UCSD-AML1 (cell line): ENCODE measurements around the gene ENTREP3.
"Not testable (repeated sequence)": the region's sequence is repeated elsewhere in the genome, so short reads cannot be mapped to it uniquely, and the experiment has no call there.

Source experiments
- DNase-seq: peaks from one replicate; lab custom pipeline; 2025; ENCODE audit not compliant: unreplicated experiment; lab: John Stamatoyannopoulos, UW

The ENTREP3 gene

DNA sequence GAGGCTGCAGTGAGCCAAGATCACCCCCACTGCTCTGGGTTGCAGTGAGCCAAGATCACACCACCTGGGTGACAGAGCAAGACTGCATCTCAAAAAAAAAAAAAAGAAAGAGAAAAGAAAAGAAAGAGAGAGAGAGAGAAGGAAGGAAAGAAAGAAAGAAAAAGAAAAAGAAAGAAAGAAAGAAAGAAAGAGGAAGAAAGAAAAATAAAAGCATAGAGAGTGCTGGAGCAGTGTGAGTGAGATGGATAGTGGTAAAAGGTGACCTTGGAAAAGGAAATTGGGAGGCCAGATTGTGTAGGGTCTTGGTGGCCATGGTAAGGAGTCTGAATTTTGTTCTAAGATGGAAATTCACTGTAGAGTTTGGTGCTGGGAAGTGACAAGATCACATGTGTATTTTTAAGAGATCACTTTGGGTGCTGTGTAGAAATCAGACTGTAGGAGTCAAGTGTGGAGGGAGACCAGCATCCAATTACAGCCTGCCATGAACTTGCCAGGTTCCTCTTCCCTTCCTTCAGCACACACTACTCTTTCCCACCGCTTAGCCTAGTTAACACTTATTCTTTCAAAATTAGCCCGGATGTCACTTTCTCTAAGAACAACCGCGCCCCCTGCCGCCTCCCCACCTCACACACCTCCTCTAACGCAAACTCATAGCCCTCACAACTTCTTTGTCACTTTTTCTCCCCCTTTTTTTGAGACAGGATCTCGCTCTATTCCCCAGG lies 28.9 kb downstream of the ENTREP3 start:
- peak; percentile 84 for DNase-seq

DNA sequence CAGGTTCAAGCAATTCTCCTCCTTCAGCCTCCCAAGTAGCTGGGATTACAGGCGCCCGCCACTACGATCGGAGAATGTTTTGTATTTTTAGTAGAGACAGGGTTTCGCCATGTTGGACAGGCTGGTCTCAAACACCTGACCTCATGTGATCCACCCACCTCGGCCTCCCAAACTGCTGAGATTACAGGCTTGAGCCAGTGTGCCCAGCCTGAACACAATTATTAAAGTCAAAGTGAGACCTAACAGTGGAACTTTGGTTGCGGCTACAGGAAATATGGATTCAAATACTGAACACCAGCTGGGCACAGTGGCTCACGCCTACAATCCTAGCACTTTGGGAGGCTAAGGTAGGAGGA lies 29.9 kb downstream of the ENTREP3 start:
- DNase-seq, result not testable (repeated sequence)

DNA sequence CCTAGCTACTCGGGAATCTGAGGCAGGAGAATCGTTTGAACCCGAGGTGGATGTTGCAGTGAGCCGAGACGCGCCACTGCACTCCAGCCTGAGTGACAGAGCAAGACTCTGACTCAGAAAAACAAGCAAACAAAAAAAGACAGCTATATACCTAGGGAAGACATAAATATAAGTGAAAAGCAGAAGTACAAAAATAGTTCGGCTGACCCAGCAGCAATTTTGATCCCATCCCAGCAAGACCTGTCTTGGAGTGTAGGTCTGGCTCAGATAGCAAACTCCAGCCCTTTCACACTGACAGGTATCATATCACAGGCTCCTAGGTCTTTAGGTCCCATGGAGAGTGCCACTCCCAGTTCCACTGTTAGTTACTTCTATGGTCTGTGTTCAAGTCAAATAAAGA lies 32.2 kb downstream of the ENTREP3 start:
- no peak for DNase-seq

DNA sequence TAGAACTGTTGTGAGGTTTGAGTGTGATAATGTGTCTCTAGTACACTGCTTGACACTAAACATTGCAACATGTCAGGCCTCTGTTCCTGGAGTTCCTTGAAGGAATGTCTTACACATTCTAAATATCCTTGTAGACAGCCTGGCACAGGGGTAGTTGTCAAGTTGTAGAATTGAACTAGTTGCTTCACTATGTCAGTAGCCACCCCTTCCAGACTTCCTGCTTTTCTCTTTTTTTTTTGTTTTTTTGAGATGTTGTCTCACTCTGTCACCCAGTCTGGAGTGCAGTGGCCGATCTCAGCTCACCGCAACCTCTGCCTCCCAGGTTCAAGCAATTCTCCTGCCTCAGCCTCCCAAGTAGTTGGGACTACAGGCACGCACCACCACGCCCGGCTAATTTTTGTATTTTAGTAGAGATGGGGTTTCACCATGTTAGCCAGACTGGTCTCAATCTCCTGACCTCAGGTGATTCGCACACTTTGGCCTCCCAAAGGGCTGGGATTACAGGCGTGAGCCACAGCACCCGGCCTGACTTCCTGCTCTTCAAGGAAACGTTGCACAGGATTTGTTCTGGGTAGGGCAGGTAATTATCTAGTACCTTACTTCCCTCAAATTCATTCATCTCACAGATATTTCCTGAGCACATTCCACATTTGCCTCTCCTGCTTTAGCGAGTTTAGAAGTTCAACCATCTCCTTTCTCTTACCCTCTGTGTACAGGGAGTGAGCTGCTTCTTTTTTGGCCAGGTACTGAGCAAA lies 34.9 kb downstream of the ENTREP3 start:
- DNase-seq, result not testable (repeated sequence)

DNA sequence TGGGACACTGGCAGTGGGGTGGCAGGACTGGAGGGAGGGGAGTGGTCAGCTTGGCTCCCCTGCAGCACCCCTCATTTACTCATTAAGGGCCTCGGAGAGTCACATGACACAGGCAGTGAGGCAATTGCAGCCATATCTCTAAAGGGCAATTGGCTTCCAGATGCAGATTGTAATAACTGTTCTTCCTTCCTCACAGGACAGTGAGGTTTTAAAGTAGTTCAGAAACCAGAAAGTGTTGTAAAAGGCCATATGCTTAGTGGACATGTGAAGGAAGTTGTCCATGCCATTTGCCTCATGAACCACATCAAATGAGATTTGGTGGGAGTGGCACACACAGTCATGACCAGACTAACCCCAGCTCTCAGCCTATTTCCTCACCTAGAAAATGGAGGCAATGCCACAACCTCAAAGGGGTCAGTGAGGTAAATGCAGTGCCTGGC lies 35.7 kb downstream of the ENTREP3 start:
- peak; percentile 30 for DNase-seq

DNA sequence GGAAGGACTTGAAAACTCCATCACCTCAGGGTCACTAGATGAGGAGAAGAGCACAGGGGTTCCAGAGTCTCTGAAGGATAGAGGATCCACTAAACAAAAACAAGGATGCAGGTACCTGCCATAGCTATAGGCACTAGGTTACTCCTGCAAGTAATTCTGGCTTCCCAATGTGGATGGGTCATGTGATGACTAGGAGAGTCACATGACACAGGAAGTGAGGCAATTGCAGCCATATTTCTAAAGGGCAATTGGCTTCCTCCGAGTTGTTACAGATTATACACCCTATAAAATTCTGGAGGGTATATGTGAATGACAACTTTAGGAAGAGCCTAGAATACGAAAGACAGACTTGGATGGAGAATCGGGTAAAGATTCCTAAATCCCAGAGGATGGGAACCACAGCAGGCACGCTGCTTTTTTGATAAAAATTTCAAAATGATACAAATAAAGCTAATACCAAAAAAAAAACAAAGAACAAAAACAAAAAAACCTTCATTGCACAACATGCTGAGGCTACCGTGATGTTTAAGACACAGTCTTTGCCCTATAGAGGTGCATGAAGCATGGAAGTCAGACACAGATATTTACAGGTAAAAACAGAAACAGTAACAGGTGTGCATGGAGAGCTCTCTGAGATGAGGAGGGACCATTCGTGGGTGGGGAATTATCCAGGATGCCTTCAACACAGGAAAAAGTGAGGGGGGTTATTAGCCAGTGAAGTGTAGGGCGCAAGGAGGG lies 36.3 kb downstream of the ENTREP3 start:
- no peak for DNase-seq

DNA sequence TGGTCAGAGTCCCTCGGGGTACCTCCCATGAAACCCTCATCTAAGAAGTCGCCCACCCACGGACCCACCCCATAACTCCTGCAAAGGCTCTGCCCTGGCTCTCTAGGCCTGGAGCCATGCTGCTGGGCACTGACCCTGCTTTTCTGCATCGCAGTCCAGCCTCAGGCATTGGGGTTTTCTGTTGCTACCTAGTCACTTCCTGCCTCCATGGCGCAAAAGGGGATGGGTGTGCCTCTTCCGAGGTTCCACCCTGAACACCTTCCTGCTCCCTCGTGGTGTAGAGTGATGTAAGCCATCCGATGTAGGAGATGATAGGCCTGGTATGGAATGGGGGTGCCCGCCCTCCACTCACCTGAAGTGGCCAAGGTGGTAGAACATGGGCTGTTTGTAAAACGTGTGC lies 40.6 kb downstream of the ENTREP3 start:
- DNase-seq, result not testable (repeated sequence)

DNA sequence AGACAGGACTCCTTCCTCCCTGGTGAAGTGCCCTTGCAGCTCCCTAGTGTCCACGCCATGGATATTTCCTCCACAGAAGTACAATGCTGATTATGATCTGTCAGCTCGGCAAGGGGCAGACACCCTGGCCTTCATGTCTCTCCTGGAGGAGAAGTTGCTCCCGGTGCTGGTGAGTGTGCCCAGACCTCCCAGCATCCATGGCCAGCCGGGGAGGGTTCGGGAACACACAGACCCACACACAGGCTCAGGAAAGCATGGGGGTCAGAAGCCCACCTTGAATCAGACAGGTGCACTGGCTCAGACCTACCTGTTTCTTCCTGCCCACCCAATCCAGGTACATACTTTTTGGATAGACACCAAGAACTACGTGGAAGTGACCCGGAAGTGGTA lies 43.2 kb downstream of the ENTREP3 start:
- not testable (repeated sequence) for DNase-seq

DNA sequence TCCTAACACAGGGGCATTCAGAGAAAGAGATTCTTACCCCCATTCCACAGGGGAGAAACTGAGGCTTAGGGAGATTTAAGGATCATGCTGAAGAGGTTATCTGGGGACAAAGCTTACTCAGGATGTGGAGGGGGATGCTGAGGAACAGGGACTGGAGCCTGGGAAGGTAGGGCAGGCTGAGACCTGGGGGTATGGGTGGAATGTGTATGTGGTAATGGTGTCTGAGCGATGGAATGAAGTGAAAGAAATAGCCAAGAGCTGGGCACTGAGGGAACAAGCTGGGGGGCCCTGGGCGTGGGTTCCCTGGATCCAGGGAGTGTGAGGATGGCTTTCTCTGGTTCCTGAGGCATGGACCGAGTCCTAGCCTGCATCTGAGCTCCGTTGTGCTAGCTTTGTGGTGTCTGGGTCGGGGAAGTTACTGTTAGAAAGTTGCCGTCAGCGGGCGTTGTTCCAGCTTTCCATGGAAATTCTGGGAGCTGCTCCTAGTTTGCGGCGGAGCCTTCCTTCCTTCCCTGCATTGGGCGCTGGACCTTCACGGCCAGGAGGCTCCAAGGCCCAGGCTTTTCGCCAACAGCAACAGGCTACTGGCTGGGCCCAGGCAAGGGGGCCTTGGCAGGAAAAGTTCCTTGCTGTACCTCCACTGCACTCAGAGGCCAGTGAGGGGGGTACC lies 43.8 kb downstream of the ENTREP3 start:
- DNase-seq, result not testable (repeated sequence)

DNA sequence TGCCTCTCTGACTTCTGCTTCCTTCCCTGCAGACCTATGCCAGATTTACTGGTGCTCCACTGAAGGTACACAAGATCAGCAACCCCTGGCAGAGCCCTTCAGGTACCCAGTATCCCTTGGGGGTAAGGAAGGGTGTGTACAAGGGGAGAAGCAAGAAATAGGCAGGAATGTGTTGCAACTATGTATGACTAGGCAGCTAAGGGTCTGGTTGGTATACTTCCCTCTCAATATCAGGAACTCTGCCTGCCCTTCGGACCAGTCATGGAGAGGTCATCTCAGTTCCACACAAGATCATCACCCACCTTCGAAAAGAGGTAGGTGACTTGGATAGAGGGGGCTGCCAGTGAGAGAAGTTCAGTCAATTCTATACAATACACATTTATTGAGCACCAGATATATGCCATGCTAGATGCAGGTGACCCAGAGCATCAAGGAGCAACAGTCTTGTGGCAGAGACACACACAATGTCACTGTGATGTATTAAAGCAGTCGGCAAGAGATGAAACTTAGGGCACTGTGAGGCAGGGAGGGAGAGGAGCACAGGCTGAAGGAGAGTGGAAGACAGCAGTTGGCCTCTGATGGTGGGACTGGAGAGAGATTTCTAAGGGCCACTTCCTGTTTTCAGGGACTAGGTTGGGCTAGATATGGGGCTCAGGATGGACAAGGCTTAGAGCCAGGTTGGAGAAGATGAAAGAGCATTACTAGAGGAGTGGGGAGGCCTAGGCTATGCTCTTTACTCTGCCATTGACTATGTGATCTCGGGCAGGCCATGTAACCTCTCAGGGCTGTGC lies 44.8 kb downstream of the ENTREP3 start:
- DNase-seq, result no peak

DNA sequence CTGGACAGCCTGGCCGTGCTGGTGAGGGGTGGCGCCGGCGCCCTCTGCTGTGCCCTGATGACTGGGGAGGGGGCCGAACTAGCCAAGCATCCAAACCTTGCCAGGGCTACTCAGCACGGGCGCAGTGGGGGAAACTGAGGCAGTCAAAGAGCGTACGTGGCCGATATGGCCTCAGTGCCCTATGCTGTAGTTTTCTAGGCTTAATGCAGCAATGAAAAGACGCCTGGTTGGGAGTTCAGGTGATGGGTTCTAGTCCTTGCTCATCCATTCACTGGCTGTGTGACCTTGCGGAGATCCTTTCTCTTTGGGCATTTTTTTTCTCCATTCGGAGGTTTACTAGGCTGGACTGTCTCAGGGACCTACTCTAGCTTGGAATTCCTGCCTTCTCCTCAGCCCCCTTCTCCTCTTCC lies 46.0 kb downstream of the ENTREP3 start:
- no peak for DNase-seq

DNA sequence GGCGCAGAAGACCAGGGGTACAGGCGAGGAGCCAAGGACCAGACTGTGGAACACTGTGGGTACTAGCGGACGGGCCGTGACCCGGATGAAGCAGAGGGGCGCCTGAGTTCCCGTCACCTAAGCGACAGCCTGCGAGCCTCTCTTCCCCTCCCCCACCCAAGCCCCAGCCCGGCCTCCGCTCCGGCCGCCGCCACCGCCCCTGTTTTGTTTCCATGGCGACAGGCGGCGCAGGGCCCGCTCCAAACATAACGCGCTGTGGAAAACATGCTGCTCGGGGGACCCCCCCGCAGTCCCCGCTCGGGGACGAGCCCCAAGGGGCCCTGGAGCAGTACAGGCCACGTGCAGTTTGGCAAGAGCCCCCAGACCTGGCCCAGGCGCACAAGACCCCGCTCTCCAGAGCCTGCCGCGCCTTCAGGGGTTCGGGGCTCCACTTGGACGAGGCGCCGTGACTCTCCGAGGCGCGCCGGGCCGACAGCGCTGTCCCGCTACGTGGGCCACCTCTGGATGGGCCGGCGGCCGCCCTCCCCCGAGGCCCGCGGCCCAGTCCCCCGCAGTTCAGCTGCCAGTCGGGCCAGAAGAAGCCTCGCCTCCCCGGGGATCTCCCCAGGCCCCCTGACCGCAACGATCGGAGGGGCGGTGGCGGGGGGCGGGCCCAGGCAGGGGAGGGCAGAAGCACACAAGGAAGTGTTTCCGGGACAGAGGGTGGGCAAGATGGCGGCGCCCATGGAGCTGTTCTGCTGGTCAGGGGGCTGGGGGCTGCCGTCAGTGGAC lies 46.6 kb downstream of the ENTREP3 start, which contains the start of gene MTX1:
MTX1 (plus strand) TSS at position 155 of the 771 bp plus-strand sequence; CDS start at position 265, 110 bp downstream.
- peak; percentile 80 for DNase-seq

DNA sequence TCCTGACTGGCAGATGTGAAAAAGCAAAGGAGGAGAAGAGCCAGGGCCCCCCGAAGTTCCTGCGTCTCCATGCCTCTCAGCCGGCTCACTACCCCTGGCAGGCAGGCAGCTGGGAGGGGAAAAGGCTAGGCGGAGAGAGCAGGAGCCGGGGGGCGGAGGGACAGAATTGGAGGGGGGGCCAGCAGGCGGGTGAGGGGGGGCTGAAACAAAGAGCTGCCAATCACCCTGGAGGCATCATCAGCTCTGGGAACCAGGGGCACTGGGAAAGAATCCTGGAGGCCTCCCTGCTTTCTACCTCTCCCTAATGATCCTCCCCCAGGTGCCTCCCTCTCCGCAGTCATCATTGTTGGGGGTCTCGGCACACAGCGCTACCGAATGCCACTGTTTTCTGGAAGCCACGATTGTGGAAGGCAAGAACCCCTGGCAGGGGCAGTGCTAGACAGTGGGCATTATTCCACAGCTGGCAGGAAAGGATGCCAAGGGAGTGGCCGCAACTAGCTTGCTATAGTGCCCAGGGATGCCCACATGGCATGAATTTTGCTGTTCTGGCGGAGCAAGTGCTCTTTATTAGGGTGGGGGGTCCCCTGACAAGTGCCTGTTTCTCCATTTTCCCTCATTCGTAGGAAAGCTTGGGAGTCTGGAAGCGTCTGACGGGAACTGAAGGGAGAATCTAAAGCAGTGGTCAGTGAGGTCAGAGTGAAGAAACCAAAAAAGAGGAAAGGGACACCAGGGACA lies 47.3 kb downstream of the ENTREP3 start, which contains the start of gene THBS3:
THBS3 (minus strand) TSS at position 92 of the 735 bp plus-strand sequence; CDS start at position 71, 21 bp downstream.
- DNase-seq, result no peak

DNA sequence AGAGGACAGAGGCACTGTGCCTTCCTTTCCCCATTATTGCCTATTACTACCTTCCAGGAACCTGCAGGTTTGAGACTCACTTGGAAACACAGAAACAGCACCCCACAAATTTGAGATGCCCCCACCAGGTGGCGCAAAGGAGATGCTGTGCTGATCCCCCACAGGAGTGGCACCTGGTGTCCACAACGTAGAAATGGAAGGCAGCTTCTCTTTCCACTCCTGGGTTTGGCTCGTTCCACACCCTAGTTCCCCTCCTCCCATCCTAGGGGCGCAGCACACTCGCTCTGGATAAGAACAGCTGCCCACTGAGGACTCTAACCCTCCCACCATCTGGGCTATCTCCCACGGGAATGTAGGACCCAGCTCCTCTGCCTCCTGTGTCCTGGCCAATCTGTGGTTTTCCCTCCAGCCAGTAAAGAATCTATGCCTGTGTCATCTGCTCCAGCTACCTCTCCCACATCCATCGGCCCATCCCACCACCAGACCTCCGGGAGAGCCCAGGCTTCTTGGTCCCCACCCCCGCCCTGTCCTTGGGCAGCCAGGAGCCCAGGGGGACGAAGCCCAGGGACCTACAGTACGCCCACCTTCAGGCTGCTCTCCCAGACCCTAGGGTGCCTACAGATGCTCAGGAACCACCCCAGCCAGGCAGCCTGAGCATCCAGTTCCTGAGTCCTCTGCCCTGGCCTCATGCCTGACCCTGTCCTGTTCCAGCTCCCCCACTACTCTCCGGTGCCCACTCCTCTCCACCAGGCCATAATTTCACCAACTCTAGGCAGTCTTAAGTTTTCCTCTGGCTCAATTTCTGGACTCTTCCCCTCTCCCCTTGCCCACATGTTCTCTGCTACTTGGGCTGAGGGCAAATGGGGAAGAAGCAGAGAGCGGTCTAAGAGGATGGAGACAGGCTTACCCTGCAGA lies 48.1 kb downstream of the ENTREP3 start:
- DNase-seq, result peak; percentile 82

DNA sequence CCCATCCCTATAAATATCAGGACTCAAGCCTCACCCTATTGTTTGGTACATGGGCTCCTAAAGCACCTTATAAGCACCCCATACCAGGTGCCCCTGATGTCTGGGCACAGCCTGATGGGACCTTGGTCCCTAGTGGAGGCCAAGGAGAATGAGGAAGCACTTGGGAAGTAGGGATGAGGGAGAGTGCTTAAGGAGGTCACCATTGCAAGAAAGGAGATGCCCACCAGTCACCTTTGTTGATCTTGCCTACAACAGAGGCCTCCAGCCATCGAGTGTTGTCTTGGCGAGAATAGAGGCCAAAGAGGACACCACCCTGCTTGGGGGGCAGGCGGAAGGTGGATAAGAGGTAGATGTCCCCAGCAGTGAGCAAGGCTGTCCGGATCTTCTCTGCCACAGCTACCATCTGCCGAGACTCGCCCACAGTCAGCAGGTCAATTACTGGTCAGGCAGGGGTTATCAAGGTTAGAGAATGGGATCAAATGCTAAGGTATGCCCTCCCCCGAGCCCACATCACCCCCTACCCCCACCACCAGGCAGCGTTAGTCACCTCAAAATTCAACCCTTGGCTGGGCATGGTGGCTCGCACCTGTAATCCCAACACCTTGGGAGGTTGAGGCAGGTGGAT lies 49.2 kb downstream of the ENTREP3 start:
- no peak for DNase-seq

DNA sequence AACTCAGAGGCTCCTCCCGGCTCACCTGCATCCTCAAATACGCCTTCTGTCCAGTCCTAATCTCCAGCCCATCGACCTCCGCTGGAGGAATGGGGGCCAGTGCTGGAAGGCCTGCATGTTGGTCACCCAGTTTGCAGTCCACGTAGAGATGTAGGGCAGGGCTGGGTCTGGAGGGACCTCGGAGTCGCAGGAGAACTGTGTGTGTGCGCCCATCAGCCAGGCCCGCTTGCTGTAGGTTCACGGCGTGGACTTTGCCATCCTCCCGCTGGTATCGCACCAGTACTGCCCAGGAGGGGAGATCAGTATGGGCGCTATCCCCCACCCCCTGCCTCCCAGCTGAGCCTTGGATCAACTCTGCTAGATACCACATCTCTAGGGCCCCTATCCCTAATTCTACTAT lies 50.2 kb downstream of the ENTREP3 start:
- no peak for DNase-seq
